ENCODE data around the gene GSE1.

GRCh38 chr16:85716022-85716679, 103.0 kb downstream of the GSE1 start:
- TF ChIP-seq CTCF (IDR thresholded peaks at IDR 0.05) (no peak), POLR2A (IDR thresholded peaks at IDR 0.05) (no peak)

Measured in testis (tissue), 2 donors.